GM23338 (cell line): ENCODE results near the gene FBRSL1. TPM values are rescaled to one million over a fixed set of nuclear protein-coding genes. Genes with fewer than 3 reads are reported as not detected.

Source experiments
- EZH2 ChIP-seq: fragments of 200-600 bp; sonication (generic); IDR thresholded peaks from one replicate; pipeline ENCODE4 v1.8.0; 2017; ENCODE audit warnings: antibody characterized with exemption, mild to moderate bottlenecking, low read depth; ENCODE audit not compliant: unreplicated experiment
- EZH2phosphoT487 ChIP-seq: fragments of 200-600 bp; sonication (generic); IDR thresholded peaks from one replicate; pipeline ENCODE4 v1.8.1; 2018; ENCODE audit warnings: antibody characterized with exemption; ENCODE audit not compliant: unreplicated experiment
- REST ChIP-seq: IDR thresholded peaks from one replicate; pipeline ENCODE4 v1.6.1; 2018; ENCODE audit warnings: antibody characterized with exemption; ENCODE audit not compliant: unreplicated experiment
- STAT1 ChIP-seq: IDR thresholded peaks from one replicate; pipeline ENCODE4 v1.6.1; 2016; ENCODE audit warnings: antibody characterized with exemption; ENCODE audit not compliant: unreplicated experiment
- ZNF114 ChIP-seq: fragments of 250-450 bp; sonication (Bioruptor Pico); IDR thresholded peaks from 2 replicates; pipeline ENCODE4 v1.5.0; 2020; ENCODE audit warnings: mild to moderate bottlenecking, moderate library complexity
- ZNF462 ChIP-seq: fragments of 250-450 bp; sonication (Bioruptor Pico); IDR thresholded peaks from 2 replicates; pipeline ENCODE4 v1.5.0; 2020; ENCODE audit warnings: mild to moderate bottlenecking, moderate library complexity
- polyA plus RNA-seq: library from polyadenylated mRNA; unstranded; fragments of >200 nt; fragmentation: Nextera tagmentation; extraction: Ambion mirVana; gene quantifications from 2 replicates; pipeline ENCODE4 v1.2.1, GENCODE V29; 2016
- total RNA-seq: library from RNA; depleted of rRNA; stranded (reverse); fragments of >200 nt; shearing (Covaris generic); gene quantifications from 2 replicates; pipeline ENCODE4 v1.2.3, GENCODE V29; 2014
- TF ChIP-seq, protein P1 (sequence below): IDR thresholded peaks from 2 replicates; pipeline ENCODE4 v1.6.1; 2016; ENCODE audit warnings: antibody characterized with exemption

FBRSL1 gene
- total and polyA plus RNA-seq, 2 experiments from 2014 or later, result 37.8 to 89.8 TPM

- no peak for TF ChIP-seq ZNF462 (CRISPR knock-in tag)
- no peak for TF ChIP-seq ZNF114
- TF ChIP-seq STAT1, result no peak
- TF ChIP-seq, protein P1, sequence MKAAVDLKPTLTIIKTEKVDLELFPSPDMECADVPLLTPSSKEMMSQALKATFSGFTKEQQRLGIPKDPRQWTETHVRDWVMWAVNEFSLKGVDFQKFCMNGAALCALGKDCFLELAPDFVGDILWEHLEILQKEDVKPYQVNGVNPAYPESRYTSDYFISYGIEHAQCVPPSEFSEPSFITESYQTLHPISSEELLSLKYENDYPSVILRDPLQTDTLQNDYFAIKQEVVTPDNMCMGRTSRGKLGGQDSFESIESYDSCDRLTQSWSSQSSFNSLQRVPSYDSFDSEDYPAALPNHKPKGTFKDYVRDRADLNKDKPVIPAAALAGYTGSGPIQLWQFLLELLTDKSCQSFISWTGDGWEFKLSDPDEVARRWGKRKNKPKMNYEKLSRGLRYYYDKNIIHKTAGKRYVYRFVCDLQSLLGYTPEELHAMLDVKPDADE, result no peak
- no peak for TF ChIP-seq REST
- TF ChIP-seq EZH2phosphoT487, result no peak
- TF ChIP-seq EZH2, result no peak
These were observed 26.4 kb downstream of the FBRSL1 start (continued) for GRCh38 chr12:132516095-132517012.
